BLaER1 (cell line): ENCODE results near the gene PRKCQ.
A peak's percentile ranks its signal among the peaks of the same experiment; 100 is the strongest.

ENCODE experiments used
- H3K27ac ChIP-seq: shearing (Covaris generic); formaldehyde crosslinking; 2 replicates; pipeline ENCODE4 v1.8.1; 2022
- H3K27me3 ChIP-seq: shearing (Covaris generic); formaldehyde crosslinking; 2 replicates; pipeline ENCODE4 v1.8.1; 2022
- H3K36me3 ChIP-seq: shearing (Covaris generic); formaldehyde crosslinking; 2 replicates; pipeline ENCODE4 v1.8.1; 2022
- H3K4me1 ChIP-seq: shearing (Covaris generic); formaldehyde crosslinking; 2 replicates; pipeline ENCODE4 v1.8.1; 2022
- H3K4me2 ChIP-seq: shearing (Covaris generic); formaldehyde crosslinking; 2 replicates; pipeline ENCODE4 v1.8.1; 2022
- H3K4me3 ChIP-seq: shearing (Covaris generic); formaldehyde crosslinking; 2 replicates; pipeline ENCODE4 v1.8.1; 2022
- H3K9ac ChIP-seq: shearing (Covaris generic); formaldehyde crosslinking; 2 replicates; pipeline ENCODE4 v1.8.1; 2022
- H3K9me3 ChIP-seq: shearing (Covaris generic); formaldehyde crosslinking; 2 replicates; pipeline ENCODE4 v1.8.1; 2022
- H4K20me1 ChIP-seq: shearing (Covaris generic); formaldehyde crosslinking; 2 replicates; pipeline ENCODE4 v1.8.1; 2022
- Cebpa-rat ChIP-seq: shearing (Covaris generic); IDR thresholded peaks from 2 replicates; pipeline ENCODE4 v1.8.1; 2022

PRKCQ gene

DNA sequence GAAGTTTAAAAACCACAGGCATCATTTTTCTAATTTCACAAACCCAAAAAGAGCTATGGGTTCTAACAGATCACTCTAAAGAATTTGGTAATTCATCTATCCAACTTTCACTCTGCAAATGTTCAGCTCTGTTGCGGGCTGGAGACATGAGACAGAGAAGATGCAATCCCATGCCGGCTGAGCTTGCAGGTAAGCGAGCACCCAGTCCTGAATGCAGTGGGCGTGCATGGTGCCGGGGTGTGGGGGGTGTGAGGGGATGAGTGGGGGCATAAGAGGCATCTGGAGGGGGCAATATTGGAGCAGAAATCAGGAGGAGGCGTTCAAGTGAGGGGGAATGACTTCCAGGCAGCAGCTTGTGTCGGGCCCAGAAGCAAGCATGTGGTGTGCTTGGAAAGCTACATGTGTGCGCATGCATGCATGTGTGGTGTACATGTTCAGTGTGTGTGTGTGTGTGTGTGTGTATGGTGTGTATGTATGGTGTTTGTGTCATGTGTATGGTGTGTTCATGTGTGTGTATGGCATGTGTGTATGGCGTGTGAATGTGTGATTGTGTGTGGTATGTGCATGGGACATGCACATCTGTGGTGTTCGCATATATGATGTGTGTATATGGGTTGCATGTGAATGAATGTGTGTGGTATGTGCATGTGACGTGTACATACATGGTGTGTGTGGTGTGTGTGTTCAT is 172.9 kb downstream of the PRKCQ start:
- no peak for TF ChIP-seq Cebpa-rat
- Histone ChIP-seq H3K27ac (no peak overlapping the region), H3K4me3 (no peak overlapping the region), H3K9me3 (no peaks in the 10 kb centered on the region), H4K20me1 (no peaks in the 10 kb centered on the region), H3K27me3 (no peaks in the 10 kb centered on the region), H3K4me1 (peaks cover 27% of the 10 kb centered on the region), H3K9ac (no peak overlapping the region), H3K4me2 (no peak overlapping the region), H3K36me3 (no peaks in the 10 kb centered on the region)

DNA sequence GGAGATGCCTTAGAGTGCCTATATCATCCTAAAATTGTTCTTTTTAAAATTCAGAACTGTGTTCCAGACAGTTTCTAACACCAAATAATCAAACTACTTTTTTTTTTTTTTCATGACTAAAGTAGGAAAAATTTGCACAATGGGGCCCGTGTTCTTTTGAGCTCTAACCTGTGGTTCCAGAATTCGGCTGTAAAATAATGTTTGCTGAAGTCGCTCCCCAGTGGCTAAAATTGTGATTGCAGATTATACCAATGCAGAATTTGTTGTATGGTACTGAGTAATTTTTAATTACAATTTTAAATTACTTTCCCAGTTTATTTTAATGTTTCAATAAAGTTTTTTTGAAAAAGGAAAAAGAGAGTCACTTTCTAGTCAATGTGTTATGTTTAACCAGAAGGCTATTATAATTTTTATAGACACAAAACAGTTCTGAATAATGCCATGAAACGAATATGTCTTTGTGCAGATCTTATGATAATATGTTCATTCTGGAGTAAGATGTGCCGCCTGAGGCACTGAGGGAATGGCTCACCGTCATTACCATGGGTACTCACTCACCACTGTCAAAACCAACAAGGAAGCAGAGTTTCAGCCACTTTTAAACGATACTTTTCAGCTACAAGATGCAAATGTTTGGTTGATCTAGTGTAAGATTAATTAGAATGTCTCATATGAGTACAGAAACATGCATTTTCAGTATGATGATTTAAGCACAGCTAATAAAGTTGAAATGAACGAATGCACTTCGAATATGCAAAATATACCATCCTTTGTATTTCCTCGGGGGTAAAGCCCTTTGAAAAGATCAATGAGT is 173.6 kb downstream of the PRKCQ start:
- no peak for TF ChIP-seq Cebpa-rat
- Histone ChIP-seq H3K9me3 (no peaks in the 10 kb centered on the region), H3K9ac (no peak overlapping the region), H3K4me3 (no peak overlapping the region), H3K4me2 (no peak overlapping the region), H3K36me3 (no peaks in the 10 kb centered on the region), H3K4me1 (peaks cover 30% of the 10 kb centered on the region), H3K27me3 (peaks cover 3% of the 10 kb centered on the region; the same call in 1 of the 2 replicates), H4K20me1 (no peaks in the 10 kb centered on the region), H3K27ac (no peak overlapping the region)

DNA sequence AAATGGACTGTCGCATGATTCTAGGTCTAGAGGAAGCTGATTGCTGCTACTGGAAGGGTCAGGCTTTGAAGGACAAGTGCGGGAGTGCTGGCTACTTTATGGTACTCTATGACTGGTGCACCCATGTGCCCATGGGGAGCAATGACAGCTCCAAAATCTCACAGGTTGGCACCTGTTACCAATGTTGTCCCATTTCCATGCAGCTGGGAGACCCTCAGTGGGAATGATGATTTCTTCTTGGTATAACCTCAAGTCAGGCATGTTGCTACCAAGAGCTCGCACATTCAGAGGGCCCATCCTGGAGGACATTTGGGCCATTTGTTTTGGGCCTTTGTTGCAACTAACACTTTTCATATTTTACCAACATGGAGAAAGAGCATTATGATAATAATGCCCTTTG is 174.4 kb downstream of the PRKCQ start:
- Histone ChIP-seq H3K27me3 (peaks cover 10% of the 10 kb centered on the region; the same call in 1 of the 2 replicates), H3K4me2 (no peak overlapping the region)

DNA sequence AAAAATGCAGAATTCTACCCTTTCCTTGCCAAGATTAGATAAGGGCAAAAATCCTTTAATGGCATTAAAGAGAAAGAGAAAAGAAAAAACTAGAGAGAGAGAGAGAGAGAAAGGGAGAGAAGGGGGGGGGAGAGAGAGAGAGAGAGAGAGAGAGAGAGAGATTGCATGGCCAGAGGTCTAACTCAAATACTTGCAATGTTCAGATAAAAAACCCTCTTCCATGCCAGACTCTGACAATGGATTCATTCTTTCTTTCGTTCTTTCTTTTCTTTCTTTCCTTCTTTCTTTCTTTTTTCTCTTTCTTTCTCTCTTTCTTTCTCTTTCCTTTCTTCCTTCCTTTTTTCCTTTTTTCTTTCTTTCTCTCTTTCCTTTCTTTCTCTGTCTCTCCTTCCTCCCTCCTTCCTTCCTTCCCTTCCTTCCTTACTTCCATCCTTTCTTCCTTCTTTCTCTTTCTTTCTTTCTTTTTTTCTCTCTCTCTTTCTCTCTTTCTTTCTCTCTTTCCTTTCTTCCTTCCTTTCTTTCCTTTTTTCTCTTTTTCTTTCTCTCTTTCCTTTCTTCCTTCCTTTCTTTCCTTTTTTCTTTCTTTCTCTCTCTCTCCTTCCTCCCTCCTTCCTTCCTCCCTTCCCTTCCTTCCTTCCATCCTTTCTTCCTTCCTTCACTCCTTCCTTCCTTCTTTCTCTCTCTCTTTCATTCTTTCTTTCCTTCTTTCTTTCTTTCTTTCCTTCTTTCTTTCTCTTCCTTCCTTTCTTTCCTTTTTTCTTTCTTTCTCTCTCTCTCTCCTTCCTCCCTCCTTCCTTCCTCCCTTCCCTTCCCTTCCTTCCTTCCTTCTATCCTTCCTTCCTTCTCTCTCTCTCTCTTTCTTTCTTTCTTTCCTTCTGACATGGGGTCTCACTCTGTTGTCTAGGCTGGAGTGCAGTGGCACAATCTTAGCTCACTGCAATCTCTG is 175.7 kb downstream of the PRKCQ start:
- H4K20me1 ChIP-seq: no peaks in the 10 kb centered on the region
- no peak overlapping the region for H3K4me2 ChIP-seq
- H3K4me3 ChIP-seq: no peak overlapping the region
- H3K9ac ChIP-seq: no peak overlapping the region
- TF ChIP-seq Cebpa-rat: no peak
- no peaks in the 10 kb centered on the region for H3K36me3 ChIP-seq
- peaks cover 29% of the 10 kb centered on the region for H3K4me1 ChIP-seq
- H3K27ac ChIP-seq: no peak overlapping the region
- no peaks in the 10 kb centered on the region for H3K9me3 ChIP-seq
- peaks cover 12% of the 10 kb centered on the region; the same call in 1 of the 2 replicates for H3K27me3 ChIP-seq

More for the DNA sequence above, 174.4 kb downstream of the PRKCQ start:
- peaks cover 29% of the 10 kb centered on the region for H3K4me1 ChIP-seq
- no peaks in the 10 kb centered on the region for H3K9me3 ChIP-seq
- no peak for TF ChIP-seq Cebpa-rat
- no peak overlapping the region for H3K9ac ChIP-seq
- H3K4me3 ChIP-seq: no peak overlapping the region
- no peaks in the 10 kb centered on the region for H4K20me1 ChIP-seq
- H3K27ac ChIP-seq: no peak overlapping the region
- no peaks in the 10 kb centered on the region for H3K36me3 ChIP-seq

DNA sequence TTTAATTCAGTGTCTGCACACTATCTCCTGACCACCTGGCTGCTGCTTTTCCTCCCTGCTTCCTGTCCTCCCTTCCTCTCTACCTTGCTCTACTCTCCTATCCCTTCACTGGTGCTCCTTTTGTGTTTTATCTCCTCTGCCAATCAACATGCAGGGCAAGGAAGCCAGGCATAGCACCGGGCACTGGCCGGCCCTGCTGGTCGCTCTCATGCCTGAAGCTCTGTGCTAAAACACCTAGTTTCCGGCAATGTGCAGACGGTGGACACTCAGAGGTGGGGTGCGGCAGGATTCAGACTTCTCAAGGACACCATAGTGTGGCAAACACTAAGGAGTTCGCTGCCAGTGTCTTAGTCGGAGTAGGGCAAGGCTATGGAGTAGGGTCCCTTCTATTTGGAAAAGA is 177.1 kb downstream of the PRKCQ start:
- TF ChIP-seq Cebpa-rat: no peak
- Histone ChIP-seq H3K9ac (no peak overlapping the region), H4K20me1 (no peaks in the 10 kb centered on the region), H3K4me1 (peaks cover 29% of the 10 kb centered on the region), H3K36me3 (no peaks in the 10 kb centered on the region), H3K9me3 (no peaks in the 10 kb centered on the region), H3K4me3 (no peak overlapping the region), H3K4me2 (no peak overlapping the region), H3K27ac (no peak overlapping the region), H3K27me3 (peaks cover 12% of the 10 kb centered on the region; the same call in 1 of the 2 replicates)

DNA sequence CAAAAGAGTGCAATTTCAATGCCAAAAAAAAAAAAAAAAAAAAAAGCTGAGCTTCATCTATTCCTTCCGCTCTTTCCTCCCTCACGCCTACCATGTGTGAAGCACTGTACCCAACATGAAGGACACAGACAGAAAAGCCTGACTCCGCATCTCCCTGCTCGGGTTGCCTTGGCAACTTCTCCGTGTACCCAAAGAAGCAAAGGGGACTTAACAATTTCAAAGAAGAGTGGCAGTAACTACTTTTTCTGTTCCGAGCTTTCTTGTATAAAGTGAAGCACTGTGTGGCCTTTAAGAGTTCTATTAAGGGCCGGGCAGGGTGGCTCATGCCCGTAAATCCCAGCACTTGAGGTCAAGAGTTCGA is 177.7 kb downstream of the PRKCQ start:
- no peak overlapping the region for H3K4me2 ChIP-seq
- H3K9ac ChIP-seq: no peak overlapping the region
- peaks cover 12% of the 10 kb centered on the region; the same call in 1 of the 2 replicates for H3K27me3 ChIP-seq
- H4K20me1 ChIP-seq: no peaks in the 10 kb centered on the region
- no peak overlapping the region for H3K27ac ChIP-seq
- peaks cover 29% of the 10 kb centered on the region for H3K4me1 ChIP-seq
- no peak overlapping the region for H3K4me3 ChIP-seq
- no peak for TF ChIP-seq Cebpa-rat
- no peaks in the 10 kb centered on the region for H3K9me3 ChIP-seq
- no peaks in the 10 kb centered on the region for H3K36me3 ChIP-seq

DNA sequence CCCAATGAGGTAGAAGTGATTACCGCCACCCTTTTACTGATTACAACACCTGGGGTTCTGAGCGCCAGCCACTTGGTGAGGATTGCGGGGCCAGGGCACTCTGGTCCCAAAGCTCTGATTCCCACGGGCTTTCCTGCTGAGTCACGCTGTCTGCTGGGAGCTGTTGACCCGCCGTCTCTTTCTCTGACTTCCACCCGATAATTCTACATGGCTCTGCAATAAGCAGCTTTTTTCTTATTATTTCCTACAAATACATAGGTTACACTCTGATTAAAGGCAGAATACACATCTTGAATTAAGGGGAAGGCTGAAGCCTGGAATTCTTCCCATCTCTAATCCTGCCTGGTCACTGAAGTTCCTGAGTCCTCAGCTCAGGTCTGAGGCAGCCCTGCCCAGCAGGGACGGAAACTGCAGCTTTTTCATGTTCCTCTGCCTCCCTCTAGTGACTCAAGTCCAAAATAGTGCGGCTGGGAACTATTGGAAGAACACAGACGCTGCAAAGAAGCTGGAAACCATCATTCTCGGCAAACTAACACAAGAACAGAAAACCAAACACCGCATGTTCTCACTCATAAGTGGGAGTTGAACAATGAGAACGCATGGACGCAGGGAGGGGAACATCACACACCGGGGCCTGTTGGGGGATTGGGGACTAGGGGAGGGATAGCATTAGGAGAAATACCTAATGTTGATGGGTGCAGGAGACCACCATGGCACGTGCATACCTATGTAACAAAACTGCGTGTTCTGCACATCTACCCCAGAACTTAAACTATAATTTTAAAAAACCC is 178.3 kb downstream of the PRKCQ start:
- Histone ChIP-seq H3K27me3 (peaks cover 12% of the 10 kb centered on the region; the same call in 1 of the 2 replicates), H3K36me3 (no peaks in the 10 kb centered on the region), H3K4me3 (no peak overlapping the region), H4K20me1 (no peaks in the 10 kb centered on the region), H3K4me1 (peaks cover 29% of the 10 kb centered on the region), H3K27ac (no peak overlapping the region), H3K4me2 (peak overlapping the region; percentile 64), H3K9ac (no peak overlapping the region), H3K9me3 (no peaks in the 10 kb centered on the region)
- no peak for TF ChIP-seq Cebpa-rat

DNA sequence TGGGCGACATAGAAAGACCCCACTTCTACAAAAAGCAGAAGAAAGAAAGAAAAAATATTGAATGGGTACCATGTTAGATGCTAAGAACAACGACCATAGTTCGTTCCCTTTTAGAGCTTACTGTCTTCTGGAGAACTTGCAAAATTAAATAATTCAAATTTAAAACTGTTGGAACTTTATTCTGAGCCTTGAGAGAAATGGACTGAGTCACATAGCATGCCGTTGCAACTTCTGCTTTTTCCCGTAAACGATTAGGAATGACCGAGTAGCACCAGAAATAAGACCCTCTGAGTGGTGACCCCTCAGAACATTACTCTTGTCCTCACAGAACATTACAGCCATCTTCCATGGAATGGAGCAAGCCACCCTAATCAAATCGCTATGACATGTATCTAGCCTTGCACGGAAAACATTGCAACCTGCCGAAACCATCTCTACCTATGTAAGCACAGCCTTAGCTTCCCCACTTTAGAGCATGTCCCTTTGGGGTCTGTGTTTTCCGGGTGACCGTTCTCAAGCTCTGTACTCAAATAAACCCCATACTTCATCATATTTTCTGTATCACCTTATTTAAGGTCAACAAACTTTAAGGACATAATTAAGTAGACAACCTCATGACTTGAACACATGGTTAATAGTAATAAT is 179.1 kb downstream of the PRKCQ start:
- Histone ChIP-seq H3K27me3 (peaks cover 12% of the 10 kb centered on the region; the same call in 1 of the 2 replicates), H3K4me2 (peak overlapping the region; percentile 64; the same call in 1 of the 2 replicates), H3K4me3 (no peak overlapping the region), H3K27ac (no peak overlapping the region), H3K4me1 (peaks cover 29% of the 10 kb centered on the region), H4K20me1 (no peaks in the 10 kb centered on the region), H3K9me3 (no peaks in the 10 kb centered on the region), H3K9ac (no peak overlapping the region), H3K36me3 (no peaks in the 10 kb centered on the region)
- no peak for TF ChIP-seq Cebpa-rat
